AG04449 (cell line): ENCODE results near the gene RBM17.
"Not testable (repeated sequence)": the region's sequence is repeated elsewhere in the genome, so short reads cannot be mapped to it uniquely, and the experiment has no call there.

Source experiments
- CTCF ChIA-PET: fragments of 350-600 bp; formaldehyde crosslinking; extraction: SDS; loops from one replicate; lab custom pipeline; 2021; ENCODE audit warnings: antibody characterized with exemption; lab: Yijun Ruan, JAX
- POLR2A ChIA-PET: fragments of 400-600, 350-600 bp; formaldehyde crosslinking; extraction: SDS; loops from one replicate; lab custom pipeline; 2020; ENCODE audit warnings: antibody characterized with exemption, inconsistent platforms; lab: Yijun Ruan, JAX
- DNase-seq: peaks from one replicate; pipeline ENCODE4 v3.0.0-alpha.2; 2010; ENCODE audit warnings: low read depth, low spot score
- H3K4me3 ChIP-seq: 2 replicates; pipeline ENCODE4 v1.5.1; 2011; ENCODE audit warnings: low read depth, mild to moderate bottlenecking, control low read depth, low read length
- TF ChIP-seq, protein P1 (sequence below): IDR thresholded peaks from one replicate; pipeline ENCODE4 v1.5.1; 2011; ENCODE audit warnings: mild to moderate bottlenecking, moderate library complexity, low read length, control low read depth, inconsistent platforms; ENCODE audit not compliant: insufficient read depth; ENCODE audit errors: missing control alignments

Gene RBM17

DNA sequence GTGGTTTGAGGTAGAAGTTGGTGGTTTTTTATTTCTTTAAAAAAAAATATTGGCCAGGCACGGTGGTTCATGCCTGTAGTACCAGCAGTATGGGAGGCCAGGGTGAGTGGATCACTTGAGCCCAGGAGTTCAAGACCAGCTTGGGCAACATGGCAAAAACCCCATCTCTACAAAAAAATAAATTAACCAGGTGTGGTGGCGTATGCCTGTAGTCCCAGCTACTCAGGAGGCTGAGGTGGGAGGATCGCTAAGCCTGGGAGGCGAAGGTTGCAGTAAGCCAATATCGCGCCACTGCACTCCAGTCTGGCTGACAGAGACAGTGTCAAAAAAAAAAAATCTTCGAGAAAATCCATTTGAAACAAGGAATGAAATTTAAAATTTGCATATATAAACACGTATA is 27.8 kb upstream of the RBM17 start:
- TF ChIP-seq, protein P1, sequence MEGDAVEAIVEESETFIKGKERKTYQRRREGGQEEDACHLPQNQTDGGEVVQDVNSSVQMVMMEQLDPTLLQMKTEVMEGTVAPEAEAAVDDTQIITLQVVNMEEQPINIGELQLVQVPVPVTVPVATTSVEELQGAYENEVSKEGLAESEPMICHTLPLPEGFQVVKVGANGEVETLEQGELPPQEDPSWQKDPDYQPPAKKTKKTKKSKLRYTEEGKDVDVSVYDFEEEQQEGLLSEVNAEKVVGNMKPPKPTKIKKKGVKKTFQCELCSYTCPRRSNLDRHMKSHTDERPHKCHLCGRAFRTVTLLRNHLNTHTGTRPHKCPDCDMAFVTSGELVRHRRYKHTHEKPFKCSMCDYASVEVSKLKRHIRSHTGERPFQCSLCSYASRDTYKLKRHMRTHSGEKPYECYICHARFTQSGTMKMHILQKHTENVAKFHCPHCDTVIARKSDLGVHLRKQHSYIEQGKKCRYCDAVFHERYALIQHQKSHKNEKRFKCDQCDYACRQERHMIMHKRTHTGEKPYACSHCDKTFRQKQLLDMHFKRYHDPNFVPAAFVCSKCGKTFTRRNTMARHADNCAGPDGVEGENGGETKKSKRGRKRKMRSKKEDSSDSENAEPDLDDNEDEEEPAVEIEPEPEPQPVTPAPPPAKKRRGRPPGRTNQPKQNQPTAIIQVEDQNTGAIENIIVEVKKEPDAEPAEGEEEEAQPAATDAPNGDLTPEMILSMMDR = no peak
- POLR2A ChIA-PET = no interaction called here

GRCh38 chr10:6062101-6062771 is 26.6 kb upstream of the RBM17 start, which contains the start of gene IL2RA:
IL2RA (minus strand) TSS chr10:6062367; CDS start chr10:6062151, 216 bp downstream.
- DNase-seq = no peak
- POLR2A ChIA-PET = no interaction called here
- CTCF ChIA-PET = no interaction called here
- TF ChIP-seq, protein P1 = no peak
- no peak within 1 kb of the TSS for H3K4me3 ChIP-seq

More for the DNA sequence above, 27.8 kb upstream of the RBM17 start:
- DNase-seq = no peak
- CTCF ChIA-PET = interaction anchor here (0.7 kb wide), 1 partner anchor 25 kb away, joined by 3 read pairs; no protein-coding TSS in a partner anchor
- H3K4me3 ChIP-seq = no peak overlapping the region

GRCh38 chr10:6064119-6064518 is 24.7 kb upstream of the RBM17 start:
- POLR2A ChIA-PET = no interaction called here
- H3K4me3 ChIP-seq = no peak overlapping the region
- CTCF ChIA-PET = no interaction called here
- no peak for DNase-seq
- TF ChIP-seq, protein P1 = no peak

- CTCF ChIA-PET, H3K4me3 ChIP-seq, POLR2A ChIA-PET, DNase-seq: not testable (repeated sequence)
Measured at GRCh38 chr10:6064726-6065125, 24.1 kb upstream of the RBM17 start.

- CTCF ChIA-PET = no interaction called here
- H3K4me3 ChIP-seq = no peak overlapping the region
- TF ChIP-seq, protein P1 = no peak
- POLR2A ChIA-PET = no interaction called here
- no peak for DNase-seq
Measured at GRCh38 chr10:6065406-6065805, 23.4 kb upstream of the RBM17 start.

DNA sequence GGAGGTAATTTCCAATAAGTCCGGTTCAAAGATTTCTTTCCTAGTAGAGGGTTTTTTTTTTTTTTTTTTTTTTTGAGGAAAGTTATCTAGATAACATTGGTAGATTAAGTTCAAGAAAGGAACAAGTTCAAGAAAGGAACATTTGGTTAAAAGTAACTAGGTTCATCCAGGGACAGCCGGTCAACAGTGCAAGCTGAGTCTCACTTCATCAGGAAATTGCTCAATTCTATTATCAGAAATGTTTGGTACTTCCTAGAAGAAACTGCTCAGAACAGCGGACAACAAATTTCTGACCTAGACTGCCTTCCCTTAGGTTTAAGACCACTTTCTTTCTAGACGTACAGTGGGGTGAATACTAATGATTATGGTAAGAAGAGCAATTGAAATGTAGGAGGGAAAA is 23.0 kb upstream of the RBM17 start:
- ChIA-PET POLR2A (no interaction called here), CTCF (interaction anchor here (0.8 to 1.0 kb wide), 2 partner anchors 11 to 18 kb away, joined by 3 read pairs; no protein-coding TSS in a partner anchor)

More for the DNA sequence above, 23.0 kb upstream of the RBM17 start:
- TF ChIP-seq, protein P1 = no peak
- no peak for DNase-seq
- H3K4me3 ChIP-seq = no peak overlapping the region
